Measurements from ENCODE around the gene ADAT3. TPM values are rescaled to one million over a fixed set of nuclear protein-coding genes. Genes with fewer than 3 reads are reported as not detected.

The ADAT3 gene
- total and polyA plus RNA-seq, 2 of the 4 experiments (the other 2 are of a cell fraction) = 0.36 to 2.8 TPM

DNA sequence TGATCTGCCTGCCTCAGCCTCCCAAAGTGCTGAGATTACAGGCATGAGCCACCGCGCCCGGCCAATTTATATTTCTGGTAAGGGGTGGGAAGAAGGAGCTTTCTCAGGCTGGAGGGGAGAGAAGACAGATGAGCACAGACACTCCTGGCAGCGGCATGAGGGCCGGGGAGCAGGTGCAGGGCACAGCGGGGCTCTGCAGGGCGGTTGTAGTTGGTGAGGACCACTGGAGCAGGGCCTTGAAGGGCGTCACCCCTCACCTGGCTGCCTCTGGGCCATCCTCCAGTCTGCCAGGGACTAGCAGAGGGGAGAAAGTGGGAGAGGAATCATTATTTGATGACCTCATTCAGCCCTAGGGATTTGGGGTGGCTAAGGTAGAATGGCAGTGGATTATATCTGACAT is 27.2 kb downstream of the ADAT3 start:
- H2BK5ac ChIP-seq (ENCODE audit: low read depth, low read length, poor library complexity, severe bottlenecking) = no peak overlapping the region

More for the DNA sequence above, 27.2 kb downstream of the ADAT3 start:
- ChIA-PET POLR2A (ENCODE audit: unreplicated experiment) (no interaction called here), CTCF (interaction anchor here (0.6 kb wide), 1 partner anchor 134 kb away, joined by 4 read pairs; no protein-coding TSS in a partner anchor)
- in situ Hi-C loops (cut with MboI; ENCODE audit: low sequenced_read_pairs) (no loop called here), intact Hi-C loops (cut with micrococcal nuclease) (no loop called here), dilution Hi-C loops (cut with HindIII; ENCODE audit: low sequenced_read_pairs, unreplicated experiment) (no loop called here)
- Histone ChIP-seq H3K9ac (ENCODE audit: low read depth, low read length) (no peak overlapping the region), H3K9me3 (ENCODE audit: control insufficient read depth, insufficient read depth, low read length) (no peaks in the 10 kb centered on the region; the same call in 1 of the 2 replicates), H2AFZ (replicated peaks; ENCODE audit: low read length, poor library complexity) (no peak overlapping the region), H4K91ac (ENCODE audit: insufficient read depth, low read depth, low read length) (no peak overlapping the region), H4K20me1 (ENCODE audit: insufficient read depth, low read length) (no peaks in the 10 kb centered on the region), H3K4me2 (ENCODE audit: low read depth, low read length) (no peak overlapping the region), H2AK5ac (ENCODE audit: low read depth, low read length) (no peak overlapping the region), H3K9me1 (ENCODE audit: insufficient read depth, low read length) (no peaks in the 10 kb centered on the region), H3K14ac (replicated peaks; ENCODE audit: low read depth, low read length) (no peak overlapping the region), H3K23ac (ENCODE audit: low read depth, low read length) (no peak overlapping the region), H3K4me1 (ENCODE audit: control insufficient read depth, insufficient read depth, low read length) (peaks cover 6% of the 10 kb centered on the region), H2AK9ac (replicated peaks; ENCODE audit: low read depth, low read length, poor library complexity) (no peak overlapping the region), H3K56ac (ENCODE audit: extremely low read depth, insufficient read depth, low read length) (no peak overlapping the region), H3K27ac (ENCODE audit: insufficient read depth, low read length) (no peak overlapping the region), H2BK15ac (ENCODE audit: low read depth, low read length) (no peak overlapping the region), H4K5ac (ENCODE audit: low read depth, low read length) (no peak overlapping the region), H2BK120ac (ENCODE audit: low read depth, low read length) (no peak overlapping the region), H3K27me3 (ENCODE audit: control insufficient read depth, insufficient read depth, low read length) (no peaks in the 10 kb centered on the region), H3K79me1 (ENCODE audit: low read depth in 1 of 2, low read length in 2 of 2) (no peaks in the 10 kb centered on the region), H4K8ac (ENCODE audit: low read depth in 2 of 2, low read length in 2 of 2) (no peak overlapping the region), H2BK20ac (ENCODE audit: low read depth, low read length) (no peak overlapping the region), H3K18ac (ENCODE audit: low read depth, low read length) (no peak overlapping the region), H3K36me3 (ENCODE audit: control insufficient read depth, insufficient read depth, low read length) (no peaks in the 10 kb centered on the region), H3K4ac (ENCODE audit: low read depth, low read length) (no peak overlapping the region), H3K4me3 (ENCODE audit: insufficient read depth, low read depth, low read length) (no peak overlapping the region)
- DNase-seq (no peak), ATAC-seq (ENCODE audit: low read depth) (no peak)
- no TSS peak for BruUV-seq (replicated peaks)
- 93% methylated on average over 6 of the region's 8 CpGs; no CpG with 5 or more reads in 1 of the 2 experiments for WGBS, 2 experiments (ENCODE audit: extremely low coverage in 2 of 2, insufficient read length in 1 of 2)
- TF ChIP-seq POLR2A (IDR thresholded peaks at IDR 0.05; ENCODE audit: low read depth, low read length) = no peak
- TF ChIP-seq NFE2L2 (IDR thresholded peaks at IDR 0.05; ENCODE audit: low read depth, low read length) = no peak
- no peak for TF ChIP-seq RFX5 (IDR thresholded peaks at IDR 0.05; ENCODE audit: low read depth, low read length)
- no peak for TF ChIP-seq MXI1 (IDR thresholded peaks at IDR 0.05; ENCODE audit: borderline replicate concordance, low read depth, low read length)
- TF ChIP-seq, protein P1, sequence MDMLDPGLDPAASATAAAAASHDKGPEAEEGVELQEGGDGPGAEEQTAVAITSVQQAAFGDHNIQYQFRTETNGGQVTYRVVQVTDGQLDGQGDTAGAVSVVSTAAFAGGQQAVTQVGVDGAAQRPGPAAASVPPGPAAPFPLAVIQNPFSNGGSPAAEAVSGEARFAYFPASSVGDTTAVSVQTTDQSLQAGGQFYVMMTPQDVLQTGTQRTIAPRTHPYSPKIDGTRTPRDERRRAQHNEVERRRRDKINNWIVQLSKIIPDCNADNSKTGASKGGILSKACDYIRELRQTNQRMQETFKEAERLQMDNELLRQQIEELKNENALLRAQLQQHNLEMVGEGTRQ (IDR thresholded peaks at IDR 0.05; ENCODE audit: low read depth, low read length) = no peak
- TF ChIP-seq, protein P2, sequence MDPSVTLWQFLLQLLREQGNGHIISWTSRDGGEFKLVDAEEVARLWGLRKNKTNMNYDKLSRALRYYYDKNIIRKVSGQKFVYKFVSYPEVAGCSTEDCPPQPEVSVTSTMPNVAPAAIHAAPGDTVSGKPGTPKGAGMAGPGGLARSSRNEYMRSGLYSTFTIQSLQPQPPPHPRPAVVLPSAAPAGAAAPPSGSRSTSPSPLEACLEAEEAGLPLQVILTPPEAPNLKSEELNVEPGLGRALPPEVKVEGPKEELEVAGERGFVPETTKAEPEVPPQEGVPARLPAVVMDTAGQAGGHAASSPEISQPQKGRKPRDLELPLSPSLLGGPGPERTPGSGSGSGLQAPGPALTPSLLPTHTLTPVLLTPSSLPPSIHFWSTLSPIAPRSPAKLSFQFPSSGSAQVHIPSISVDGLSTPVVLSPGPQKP (IDR thresholded peaks at IDR 0.05; ENCODE audit: borderline replicate concordance, low read depth, low read length) = no peak
- no peak for TF ChIP-seq FOS (IDR thresholded peaks at IDR 0.05; ENCODE audit: low read depth, low read length)
- TF ChIP-seq MAZ (IDR thresholded peaks at IDR 0.05; ENCODE audit: borderline replicate concordance, low read depth, low read length) = no peak
- TF ChIP-seq RCOR1 (IDR thresholded peaks at IDR 0.05; ENCODE audit: insufficient replicate concordance, low read length) = no peak
- no peak for TF ChIP-seq MAFK (IDR thresholded peaks at IDR 0.05; ENCODE audit: low read depth, low read length)
- no peak for TF ChIP-seq RAD21 (IDR thresholded peaks at IDR 0.05; ENCODE audit: low read length)

All from IMR-90 (cell line).